Dermis lymphatic vessel endothelial cell (primary cell): ENCODE results near the gene SPDYE8. TPM values are rescaled to one million over a fixed set of nuclear protein-coding genes. Genes with fewer than 3 reads are reported as not detected.

Experiments used
- total RNA-seq: library from RNA; depleted of rRNA; stranded (reverse); fragments of >200 nt; gene quantifications from 2 replicates; pipeline ENCODE4 v1.2.1, GENCODE V29; 2014

Gene SPDYE8, protein sequence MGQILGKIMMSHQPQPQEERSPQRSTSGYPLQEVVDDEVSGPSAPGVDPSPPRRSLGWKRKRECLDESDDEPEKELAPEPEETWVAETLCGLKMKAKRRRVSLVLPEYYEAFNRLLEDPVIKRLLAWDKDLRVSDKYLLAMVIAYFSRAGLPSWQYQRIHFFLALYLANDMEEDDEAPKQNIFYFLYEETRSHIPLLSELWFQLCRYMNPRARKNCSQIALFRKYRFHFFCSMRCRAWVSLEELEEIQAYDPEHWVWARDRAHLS
- not detected in 2 replicates for total RNA-seq

DNA sequence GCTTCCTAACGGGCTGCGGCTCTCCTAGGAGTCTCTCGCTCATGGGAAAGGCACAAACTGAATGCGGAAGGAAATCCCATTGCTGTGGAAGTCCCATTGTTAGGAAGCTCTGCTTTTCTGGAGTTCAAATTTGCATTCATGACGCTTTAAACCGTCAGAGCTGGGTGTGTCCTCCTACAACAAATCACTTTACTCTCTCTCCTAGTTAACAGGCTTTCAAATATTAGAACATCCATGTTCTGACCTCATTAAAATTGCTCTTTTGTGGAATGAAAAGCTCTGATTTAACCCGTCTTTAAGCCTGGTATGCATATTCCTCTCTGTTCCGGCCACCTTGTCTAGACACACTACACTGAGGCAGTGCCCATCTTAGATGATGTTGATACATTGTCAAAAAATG is at the start of gene SPDYE8:
TSS of gene SPDYE8 (minus strand) at position 101 of the 400 bp plus-strand sequence. CDS start 1,800 bp downstream, outside the sequence.

DNA sequence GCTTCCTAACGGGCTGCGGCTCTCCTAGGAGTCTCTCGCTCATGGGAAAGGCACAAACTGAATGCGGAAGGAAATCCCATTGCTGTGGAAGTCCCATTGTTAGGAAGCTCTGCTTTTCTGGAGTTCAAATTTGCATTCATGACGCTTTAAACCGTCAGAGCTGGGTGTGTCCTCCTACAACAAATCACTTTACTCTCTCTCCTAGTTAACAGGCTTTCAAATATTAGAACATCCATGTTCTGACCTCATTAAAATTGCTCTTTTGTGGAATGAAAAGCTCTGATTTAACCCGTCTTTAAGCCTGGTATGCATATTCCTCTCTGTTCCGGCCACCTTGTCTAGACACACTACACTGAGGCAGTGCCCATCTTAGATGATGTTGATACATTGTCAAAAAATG is 28.2 kb upstream of the SPDYE8 start, which contains the start of gene SPDYE11:
TSS of gene SPDYE11 (minus strand) at position 101 of the 400 bp plus-strand sequence. CDS start 1,800 bp downstream, outside the sequence.

Other genes starting within 250 kb of the SPDYE8 start
- 1.6 and 1.9 TPM in 2 replicates for gene TYW1B, start 201.6 kb downstream of the SPDYE8 start, total RNA-seq
- gene POM121, start 104.7 kb downstream of the SPDYE8 start, total RNA-seq: 3.5 and 3.7 TPM in 2 replicates
- gene TRIM74, start 60.3 kb downstream of the SPDYE8 start, total RNA-seq: 0.09 and 0.22 TPM in 2 replicates
- not detected in 2 replicates for gene SPDYE11, start 28.1 kb upstream of the SPDYE8 start, total RNA-seq
- gene SPDYE9, start 56.3 kb upstream of the SPDYE8 start, total RNA-seq: not detected in 2 replicates